ENCODE results near the gene BRAF. TPM values are rescaled to one million over a fixed set of nuclear protein-coding genes. Genes with fewer than 3 reads are reported as not detected.

Gene BRAF
- total and polyA plus RNA-seq, 2 of the 8 experiments (the other 6 are each of a cell fraction or from before 2014, with no cell fraction given): 11.4 to 32.6 TPM

DNA sequence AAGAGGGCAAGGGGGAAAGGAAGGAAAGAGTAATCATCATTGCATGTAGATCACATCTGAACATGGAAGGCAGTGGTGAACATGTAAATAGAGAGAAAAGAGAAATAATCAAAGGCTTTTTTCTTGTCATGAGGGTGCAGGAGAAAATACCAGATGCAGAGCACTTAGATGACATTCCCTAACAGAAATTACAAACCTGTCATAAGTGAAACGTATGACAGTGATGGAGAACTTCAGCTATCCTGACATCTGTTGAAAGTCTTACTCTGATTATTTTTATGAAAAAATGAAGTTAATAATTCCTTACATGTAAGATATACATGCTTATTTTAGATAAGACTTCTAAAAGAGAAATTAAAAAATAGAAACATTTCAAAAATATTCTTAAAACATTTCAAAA is 54.7 kb downstream of the BRAF start:
- CTCF ChIA-PET (ENCODE audit: partially characterized antibody): interaction anchor here (0.7 to 0.8 kb wide), 2 partner anchors 54 to 315 kb away, joined by 3 read pairs; partner anchors contain the start of gene BRAF
- no peaks in the 10 kb centered on the region for H3K36me3 ChIP-seq (ENCODE audit: control insufficient read depth in 2 of 4, insufficient read depth in 4 of 4, low read length in 3 of 4)
- no peak overlapping the region for H4K8ac ChIP-seq (ENCODE audit: extremely low read depth, insufficient read depth, low read length)
- H3K14ac ChIP-seq (ENCODE audit: insufficient read length): no peak overlapping the region
- no peaks in the 10 kb centered on the region for H4K20me1 ChIP-seq (replicated peaks in 1 of 2; ENCODE audit: control insufficient read depth in 1 of 2, insufficient read depth in 2 of 2, low read length in 2 of 2)
- H3K9ac ChIP-seq (replicated peaks in 1 of 4; ENCODE audit: extremely low read depth in 1 of 4, low read depth in 3 of 4, low read length in 3 of 4): no peak overlapping the region
- H3K56ac ChIP-seq (replicated peaks; ENCODE audit: insufficient read length, low read depth, low read length): no peak overlapping the region
- DNase-seq (ENCODE audit: low read depth in 1 of 2, low spot score in 2 of 2) (no peak), FAIRE-seq (no peak)
- POLR2A ChIA-PET (ENCODE audit: partially characterized antibody): interaction anchor here (0.7 kb wide), 1 partner anchor 145 kb away, joined by 3 read pairs; the partner anchor contains the start of gene MRPS33
- WGBS, 2 experiments (ENCODE audit: extremely low coverage in 1 of 2, insufficient coverage in 1 of 2, insufficient read length in 1 of 2, insufficient replicate concordance in 2 of 2, low coverage in 1 of 2, low lambda C conversion rate in 2 of 2, missing lambda C conversion rate in 1 of 2): 89% methylated on average over 1 of the region's 1 CpG; no CpG with 5 or more reads in 1 of the 2 experiments
- no peak overlapping the region for H3K18ac ChIP-seq (ENCODE audit: extremely low read depth, low read length)
- H3K9me3 ChIP-seq (ENCODE audit: insufficient read depth in 2 of 2, low read depth in 1 of 2, low read length in 1 of 2): no peaks in the 10 kb centered on the region
- H2BK120ac ChIP-seq (replicated peaks; ENCODE audit: low read depth, low read length): no peak overlapping the region
- H2BK12ac ChIP-seq (ENCODE audit: low read depth, low read length): no peak overlapping the region
- H3K27me3 ChIP-seq (replicated peaks in 1 of 4; ENCODE audit: control insufficient read depth in 3 of 4, extremely low read depth in 1 of 4, insufficient read depth in 3 of 4, low read length in 3 of 4): no peaks in the 10 kb centered on the region
- H3K23me2 ChIP-seq (ENCODE audit: low read depth, low read length): no peaks in the 10 kb centered on the region
- H3K4me3 ChIP-seq (ENCODE audit: extremely low read depth in 1 of 4, insufficient read depth in 2 of 4, low read depth in 3 of 4, low read length in 4 of 4): no peak overlapping the region
- H2BK5ac ChIP-seq (ENCODE audit: low read depth, low read length): no peak overlapping the region
- H3K79me2 ChIP-seq (ENCODE audit: control insufficient read depth in 1 of 2, insufficient read depth in 2 of 2, low read length in 2 of 2): peaks cover 0 to 84% of the 10 kb centered on the region in 2 experiments; a peak in 2 of 4 replicates
- H3K4ac ChIP-seq (replicated peaks; ENCODE audit: insufficient read length, low read depth, low read length): no peak overlapping the region
- H4K5ac ChIP-seq (ENCODE audit: insufficient read length, low read depth, low read length): no peak overlapping the region
- peaks cover 0 to 5% (median under 1%) of the 10 kb centered on the region in 4 experiments; a peak in 2 of 7 replicates for H3K4me1 ChIP-seq (replicated peaks in 1 of 4; ENCODE audit: control insufficient read depth in 3 of 4, insufficient read depth in 4 of 4, low read length in 3 of 4)
- no peak overlapping the region for H2AFZ ChIP-seq (ENCODE audit: low read length)
- H3K4me2 ChIP-seq (ENCODE audit: insufficient read depth in 1 of 2, low read depth in 2 of 2, low read length in 2 of 2): no peak overlapping the region
- H2AK5ac ChIP-seq (ENCODE audit: low read depth, low read length): no peak overlapping the region
- no peaks in the 10 kb centered on the region for H3K79me1 ChIP-seq (ENCODE audit: low read depth, low read length)
- no peak overlapping the region for H2BK20ac ChIP-seq (ENCODE audit: low read length)
- H4K91ac ChIP-seq (replicated peaks; ENCODE audit: insufficient read length, low read length): no peak overlapping the region
- no peak overlapping the region for H3K23ac ChIP-seq (ENCODE audit: insufficient read length)
- H2BK15ac ChIP-seq (ENCODE audit: low read length): no peak overlapping the region
- no peak overlapping the region for H3K27ac ChIP-seq (ENCODE audit: low read depth, low read length)
- TF ChIP-seq, protein P1, sequence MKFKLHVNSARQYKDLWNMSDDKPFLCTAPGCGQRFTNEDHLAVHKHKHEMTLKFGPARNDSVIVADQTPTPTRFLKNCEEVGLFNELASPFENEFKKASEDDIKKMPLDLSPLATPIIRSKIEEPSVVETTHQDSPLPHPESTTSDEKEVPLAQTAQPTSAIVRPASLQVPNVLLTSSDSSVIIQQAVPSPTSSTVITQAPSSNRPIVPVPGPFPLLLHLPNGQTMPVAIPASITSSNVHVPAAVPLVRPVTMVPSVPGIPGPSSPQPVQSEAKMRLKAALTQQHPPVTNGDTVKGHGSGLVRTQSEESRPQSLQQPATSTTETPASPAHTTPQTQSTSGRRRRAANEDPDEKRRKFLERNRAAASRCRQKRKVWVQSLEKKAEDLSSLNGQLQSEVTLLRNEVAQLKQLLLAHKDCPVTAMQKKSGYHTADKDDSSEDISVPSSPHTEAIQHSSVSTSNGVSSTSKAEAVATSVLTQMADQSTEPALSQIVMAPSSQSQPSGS (IDR thresholded peaks at IDR 0.05; ENCODE audit: low read length): no peak
- TF ChIP-seq KDM4A (IDR thresholded peaks at IDR 0.05; ENCODE audit: low read depth, low read length, severe bottlenecking): no peak
- TF ChIP-seq CREB1 (IDR thresholded peaks at IDR 0.05): no peak
- TF ChIP-seq, protein P2, sequence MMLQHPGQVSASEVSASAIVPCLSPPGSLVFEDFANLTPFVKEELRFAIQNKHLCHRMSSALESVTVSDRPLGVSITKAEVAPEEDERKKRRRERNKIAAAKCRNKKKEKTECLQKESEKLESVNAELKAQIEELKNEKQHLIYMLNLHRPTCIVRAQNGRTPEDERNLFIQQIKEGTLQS (IDR thresholded peaks at IDR 0.05; ENCODE audit: insufficient read depth, low read depth, low read length): no peak
- no peak for TF ChIP-seq RFX5 (IDR thresholded peaks at IDR 0.05; ENCODE audit: borderline replicate concordance, low read depth, low read length)
- no peak for TF ChIP-seq SIX5 (IDR thresholded peaks at IDR 0.05; ENCODE audit: low read depth, low read length)
- TF ChIP-seq JUND (IDR thresholded peaks at IDR 0.05; ENCODE audit: low read length): no peak
- no peak for TF ChIP-seq HDAC6 (IDR thresholded peaks at IDR 0.05; ENCODE audit: low read depth, low read length)
- TF ChIP-seq EP300 (IDR thresholded peaks at IDR 0.05; ENCODE audit: borderline replicate concordance in 1 of 2, low read depth in 2 of 2, low read length in 2 of 2): no peak
- TF ChIP-seq SP4 (IDR thresholded peaks at IDR 0.05; ENCODE audit: low read length): no peak
- no peak for TF ChIP-seq SRF (IDR thresholded peaks at IDR 0.05; ENCODE audit: low read depth, low read length)
- no peak for TF ChIP-seq YY1 (IDR thresholded peaks at IDR 0.05; ENCODE audit: low read depth, low read length)
- no peak for TF ChIP-seq POLR2A (IDR thresholded peaks at IDR 0.05; ENCODE audit: control extremely low read depth in 1 of 2, low read depth in 2 of 2, low read length in 2 of 2)
